H1 (cell line): ENCODE measurements around the gene KIAA0930.

Experiments
- NANOG ChIP-seq: IDR thresholded peaks from 2 replicates; pipeline ENCODE4 v1.6.1; 2011; ENCODE audit warnings: low read length, low read depth, mild to moderate bottlenecking, inconsistent platforms; ENCODE audit not compliant: insufficient read depth, poor library complexity, severe bottlenecking
- YY1 ChIP-seq: IDR thresholded peaks from 2 replicates; pipeline ENCODE4 v1.6.1; 2011; ENCODE audit warnings: low read depth, mild to moderate bottlenecking, low read length
- TF ChIP-seq, protein P1 (sequence below), 3 experiments: IDR thresholded peaks; 1 replicate in 2 of 3; 2 replicates in 1 of 3; pipeline versions ENCODE4 v1.5.1 to v1.6.1; 2011; ENCODE audit warnings: low read length in 3 of 3, mild to moderate bottlenecking in 3 of 3, inconsistent platforms in 2 of 3, low read depth in 1 of 3, moderate library complexity in 1 of 3; ENCODE audit not compliant: insufficient read depth in 1 of 3; ENCODE audit errors: control extremely low read depth in 1 of 3

DNA sequence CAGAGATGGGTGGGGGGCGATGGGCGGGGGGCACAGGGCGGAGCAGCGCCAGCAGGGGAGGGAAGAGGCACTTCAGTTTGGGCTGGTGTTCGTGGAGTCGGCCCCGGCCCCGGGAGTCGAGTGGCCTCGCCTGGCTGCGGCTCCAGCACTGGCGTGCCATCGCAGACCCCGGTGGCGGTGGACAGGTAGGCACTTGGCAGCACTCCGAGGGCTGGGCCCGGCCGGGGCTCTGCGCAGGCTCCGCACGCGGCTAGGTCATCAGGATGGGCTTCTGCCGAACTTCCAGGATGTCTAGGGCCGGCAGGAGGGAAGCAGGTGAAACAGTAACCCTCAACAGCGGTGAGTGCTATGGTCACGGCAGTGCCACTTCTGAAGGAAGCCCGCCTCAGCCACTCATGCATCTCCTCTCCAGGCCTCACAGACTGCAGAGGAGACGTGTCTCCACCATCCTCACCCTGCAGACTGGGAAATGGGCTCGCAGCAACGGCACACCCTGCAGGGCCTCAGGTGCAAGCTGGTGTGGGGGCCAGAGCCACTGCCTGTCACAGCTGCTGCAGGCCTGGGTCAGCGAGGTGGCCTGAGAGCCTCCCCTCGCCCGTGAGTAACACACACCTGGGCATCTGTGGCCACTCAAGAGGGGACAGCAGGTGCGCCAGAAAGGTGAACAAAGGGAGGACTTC, 43.6 kb downstream of the KIAA0930 start:
- no peak for TF ChIP-seq NANOG
- no peak for TF ChIP-seq YY1
- TF ChIP-seq, protein P1, sequence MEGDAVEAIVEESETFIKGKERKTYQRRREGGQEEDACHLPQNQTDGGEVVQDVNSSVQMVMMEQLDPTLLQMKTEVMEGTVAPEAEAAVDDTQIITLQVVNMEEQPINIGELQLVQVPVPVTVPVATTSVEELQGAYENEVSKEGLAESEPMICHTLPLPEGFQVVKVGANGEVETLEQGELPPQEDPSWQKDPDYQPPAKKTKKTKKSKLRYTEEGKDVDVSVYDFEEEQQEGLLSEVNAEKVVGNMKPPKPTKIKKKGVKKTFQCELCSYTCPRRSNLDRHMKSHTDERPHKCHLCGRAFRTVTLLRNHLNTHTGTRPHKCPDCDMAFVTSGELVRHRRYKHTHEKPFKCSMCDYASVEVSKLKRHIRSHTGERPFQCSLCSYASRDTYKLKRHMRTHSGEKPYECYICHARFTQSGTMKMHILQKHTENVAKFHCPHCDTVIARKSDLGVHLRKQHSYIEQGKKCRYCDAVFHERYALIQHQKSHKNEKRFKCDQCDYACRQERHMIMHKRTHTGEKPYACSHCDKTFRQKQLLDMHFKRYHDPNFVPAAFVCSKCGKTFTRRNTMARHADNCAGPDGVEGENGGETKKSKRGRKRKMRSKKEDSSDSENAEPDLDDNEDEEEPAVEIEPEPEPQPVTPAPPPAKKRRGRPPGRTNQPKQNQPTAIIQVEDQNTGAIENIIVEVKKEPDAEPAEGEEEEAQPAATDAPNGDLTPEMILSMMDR (IDR thresholded peaks at IDR 0.05; ENCODE audit: control extremely low read depth in 1 of 3, insufficient read depth in 1 of 3, low read depth in 1 of 3, low read length in 3 of 3), result no peak
